HepG2 (cell line): ENCODE measurements around the gene FKBP1A. TPM values are rescaled to one million over a fixed set of nuclear protein-coding genes. Genes with fewer than 3 reads are reported as not detected.

Source experiments
- ATAC-seq: fragments of 200-7000 bp; cut with Tn5 transposase; 3 replicates; pipeline ENCODE4 v1.9.1; 2020; ENCODE audit warnings: mild to moderate bottlenecking, moderate library complexity
- BruUV-seq: library from RNA; stranded (reverse); fragments of 400-500 nt; replicated peaks from 2 replicates; lab custom pipeline; 2021; lab: Mats Ljungman, UMichigan
- CTCF ChIA-PET: fragments of 300-600 bp; formaldehyde crosslinking; extraction: SDS; loops from one replicate; lab custom pipeline; 2021; ENCODE audit warnings: low total read pairs, inconsistent platforms, low intra/inter-chr PET ratio; lab: Yijun Ruan, JAX
- POLR2A ChIA-PET: fragments of 350-600 bp; sonication (Branson Sonifier 250); formaldehyde crosslinking; loops from one replicate; lab custom pipeline; 2020; ENCODE audit warnings: antibody characterized with exemption, inconsistent platforms; lab: Yijun Ruan, JAX
- DNase-seq: peaks from one replicate; pipeline ENCODE4 v3.0.0-alpha.2; 2015; ENCODE audit warnings: low spot score
- FAIRE-seq: peaks from 3 replicates; lab custom pipeline; 2011; peaks lifted over from hg19 to GRCh38; lab: Jason Lieb, UNC
- H2AFZ ChIP-seq: one replicate; pipeline ENCODE4 v1.6.1; 2011; ENCODE audit warnings: low read length, inconsistent platforms
- H3K27ac ChIP-seq: fragments of 300-600 bp; 3 replicates; pipeline ENCODE4 v1.8.0; 2011; ENCODE audit warnings: mixed run types, mild to moderate bottlenecking, mixed read lengths, low read length, inconsistent platforms; ENCODE audit not compliant: insufficient read depth; ENCODE audit errors: extremely low read length
- H3K27me3 ChIP-seq, 2 experiments: fragments of 200-600 bp in 1 of 2; 2 replicates in 1 of 2; 3 replicates in 1 of 2; pipeline versions ENCODE4 v1.6.0 to v1.8.0; 2011; ENCODE audit warnings: low read length in 2 of 2, mild to moderate bottlenecking in 2 of 2, moderate library complexity in 2 of 2, inconsistent platforms in 1 of 2; ENCODE audit not compliant: insufficient read depth in 2 of 2, control insufficient read depth in 1 of 2
- H3K36me3 ChIP-seq, 2 experiments: fragments of 200-600 bp in 1 of 2; replicated peaks in 1 of 2; 2 replicates in 1 of 2; 3 replicates in 1 of 2; pipeline versions ENCODE4 v1.5.1 to v1.8.0; 2011; ENCODE audit warnings: low read length in 2 of 2, inconsistent platforms in 1 of 2; ENCODE audit not compliant: insufficient read depth in 2 of 2, control insufficient read depth in 1 of 2
- H3K4me1 ChIP-seq: 2 replicates; pipeline ENCODE4 v1.5.1; 2012; ENCODE audit warnings: low read length, inconsistent platforms; ENCODE audit not compliant: insufficient read depth
- H3K4me2 ChIP-seq: 2 replicates; pipeline ENCODE4 v1.6.0; 2011; ENCODE audit warnings: low read depth, low read length, inconsistent platforms
- H3K4me3 ChIP-seq, 3 experiments: fragments of 200-600 bp in 1 of 3; sonication (generic), shearing (Covaris generic) in 1 of 3; replicated peaks in 1 of 3; 2 replicates each; pipeline ENCODE4 v1.5.1; 2011 to 2016; ENCODE audit warnings: low read length in 3 of 3, inconsistent platforms in 2 of 3, low read depth in 2 of 3, mild to moderate bottlenecking in 2 of 3, control low read depth in 1 of 3, mixed read lengths in 1 of 3; ENCODE audit not compliant: insufficient read depth in 1 of 3
- H3K79me2 ChIP-seq: one replicate; pipeline ENCODE4 v1.6.1; 2011; ENCODE audit warnings: low read length, inconsistent platforms; ENCODE audit not compliant: insufficient read depth
- H3K9ac ChIP-seq: 2 replicates; pipeline ENCODE4 v1.6.0; 2011; ENCODE audit warnings: mild to moderate bottlenecking, low read depth, low read length, inconsistent platforms; ENCODE audit not compliant: insufficient read depth
- H3K9me3 ChIP-seq: 2 replicates; pipeline ENCODE4 v1.5.1; 2012; ENCODE audit warnings: mild to moderate bottlenecking, low read length
- H4K20me1 ChIP-seq: 2 replicates; pipeline ENCODE4 v1.6.0; 2011; ENCODE audit warnings: inconsistent platforms, mild to moderate bottlenecking, low read length, moderate library complexity; ENCODE audit not compliant: insufficient read depth
- POLR2A ChIP-seq, 2 experiments: IDR thresholded peaks; 2 replicates each; pipeline ENCODE4 v1.6.1; 2011; ENCODE audit warnings: low read depth in 2 of 2, low read length in 2 of 2, mild to moderate bottlenecking in 1 of 2, moderate library complexity in 1 of 2; ENCODE audit not compliant: insufficient read depth in 1 of 2
- POLR2G ChIP-seq: fragments of 200-400 bp; formaldehyde crosslinking; IDR thresholded peaks from 2 replicates; pipeline ENCODE4 v1.6.1; 2018; ENCODE audit warnings: mild to moderate bottlenecking, low read depth, low read length, moderate library complexity
- PRDM10 ChIP-seq: sonication (generic); formaldehyde crosslinking; IDR thresholded peaks from 2 replicates; pipeline ENCODE4 v1.4.0; 2020; ENCODE audit warnings: low read depth, missing genetic modification reagents
- RBM22 ChIP-seq: fragments of 200-400 bp; formaldehyde crosslinking; optimal IDR thresholded peaks from 2 replicates; pipeline ENCODE3; 2017; ENCODE audit warnings: mild to moderate bottlenecking, low read length, moderate library complexity
- SOX5 ChIP-seq: IDR thresholded peaks from 2 replicates; pipeline ENCODE4 v1.6.1; 2016; ENCODE audit warnings: borderline replicate concordance
- ZNF441 ChIP-seq: sonication (generic); formaldehyde crosslinking; IDR thresholded peaks from 2 replicates; pipeline ENCODE4 v1.7.0; 2021; ENCODE audit warnings: missing genetic modification reagents, borderline replicate concordance
- WGBS: methylation state at CpG from one replicate; pipeline ENCODE4 v1.1.6; 2017; ENCODE audit warnings: low lambda C conversion rate; 5-methylcytosine and 5-hydroxymethylcytosine counted together
- in situ Hi-C: cut with HindIII; loops from 2 replicates; pipeline ENCODE4 v1.10.0; 2017; ENCODE audit warnings: low pct_unique_long_range_greater_than_20kb; ENCODE audit not compliant: extremely low pct_ligation_motif_present
- intact Hi-C: fragments of 100-400 bp; cut with micrococcal nuclease; formaldehyde crosslinking; loops from one replicate; pipeline ENCODE4 v1.10.0; 2022; ENCODE audit not compliant: unreplicated experiment
- polyA plus RNA-seq, 8 experiments: library from polyadenylated mRNA; depleted of rRNA in 3 of 8; stranded (reverse) in 7 of 8; unstranded in 1 of 8; fragments of >200 nt; fragmentation: Illumina TruSeq in 4 of 8; extraction: Trizol in 4 of 8; gene quantifications; 2 replicates each; pipeline versions ENCODE4 v1.2.1 to v1.2.3, GENCODE V29; 2011 to 2016; ENCODE audit warnings: low read depth in 4 of 8, missing spikeins in 1 of 8, mixed read lengths in 1 of 8; ENCODE audit not compliant: insufficient read depth in 1 of 8
- total RNA-seq, 5 experiments: library from RNA; depleted of rRNA; stranded (reverse); fragments of >200 nt; fragmentation: Illumina TruSeq; extraction: Trizol; gene quantifications; 2 replicates each; pipeline ENCODE4 v1.2.3, GENCODE V29; 2016; ENCODE audit warnings: low read depth in 1 of 5

The FKBP1A gene
- total and polyA plus RNA-seq, 2 of the 13 experiments (the other 11 are each of a cell fraction or from before 2014, with no cell fraction given): 119 to 468 TPM

- Histone ChIP-seq H3K4me3 (no peak overlapping the region), H3K4me1 (no peaks in the 10 kb centered on the region), H3K27me3 (no peaks in the 10 kb centered on the region), H3K9ac (no peak overlapping the region), H2AFZ (no peak overlapping the region), H3K36me3 (peaks cover 0 to under 1% of the 10 kb centered on the region in 2 experiments; a peak in 1 of 5 replicates), H3K4me2 (no peak overlapping the region), H3K9me3 (peaks cover 14% of the 10 kb centered on the region), H3K79me2 (no peaks in the 10 kb centered on the region), H3K27ac (no peak overlapping the region), H4K20me1 (0 out of 2 replicates have a peak, but pooled peaks cover 3% of the 10 kb centered on the region)
- WGBS: 98% methylated on average over 4 of the region's 4 CpGs
- no peak for DNase-seq
- TF ChIP-seq ZNF441 (CRISPR knock-in tag) (no peak), PRDM10 (CRISPR knock-in tag) (no peak), RBM22 (peak; percentile 84), POLR2A (IDR thresholded peaks at IDR 0.05; ENCODE audit: insufficient read depth in 1 of 2, low read depth in 2 of 2, low read length in 2 of 2) (0 out of 4 replicates have a peak, but pooled peaks of 1 of the 2 experiments have one; percentile 26), POLR2G (peak; percentile 21; the same call in 1 of the 2 replicates), SOX5 (no peak)
- ATAC-seq: no peak
- no peak for FAIRE-seq
- BruUV-seq: no TSS peak
- intact Hi-C loops (no loop called here), in situ Hi-C loops (no loop called here)
- POLR2A ChIA-PET: interaction anchor here (1.0 kb wide), 1 partner anchor 20 kb away, joined by 3 read pairs; no protein-coding TSS in a partner anchor
- CTCF ChIA-PET: no interaction called here
Observed at GRCh38 chr20:1345030-1345755, 47.7 kb downstream of the FKBP1A start.
